ENCODE measurements around the gene HTR2B.
"Not testable (repeated sequence)": the region's sequence is repeated elsewhere in the genome, so short reads cannot be mapped to it uniquely, and the experiment has no call there.

The HTR2B gene

GRCh38 chr2:231124838-231125568 is at the start of gene HTR2B:
Gene HTR2B (minus strand): TSS chr2:231125042. CDS start chr2:231123764, 1,278 bp downstream.
- no peak for DNase-seq

GRCh38 chr2:231174211-231174651 is 49.4 kb upstream of the HTR2B start:
- no peak for DNase-seq

GRCh38 chr2:231172025-231172424 is 47.2 kb upstream of the HTR2B start:
- DNase-seq: no peak

GRCh38 chr2:231170055-231170454 is 45.2 kb upstream of the HTR2B start:
- no peak for DNase-seq

GRCh38 chr2:231169488-231169887 is 44.6 kb upstream of the HTR2B start:
- DNase-seq: no peak

GRCh38 chr2:231168460-231169139 is 43.8 kb upstream of the HTR2B start:
- no peak for DNase-seq

GRCh38 chr2:231167745-231168459 is 43.1 kb upstream of the HTR2B start:
- DNase-seq: no peak

GRCh38 chr2:231163414-231164095 is 38.7 kb upstream of the HTR2B start:
- no peak for DNase-seq

- DNase-seq: no peak
Measured at GRCh38 chr2:231163011-231163410, 38.2 kb upstream of the HTR2B start.

- no peak for DNase-seq
Measured at GRCh38 chr2:231161877-231162329, 37.1 kb upstream of the HTR2B start.

GRCh38 chr2:231161252-231161839 is 36.5 kb upstream of the HTR2B start:
- DNase-seq: no peak

- no peak for DNase-seq
Measured at GRCh38 chr2:231160701-231161100, 35.9 kb upstream of the HTR2B start.

- no peak for DNase-seq
Measured at GRCh38 chr2:231159306-231159705, 34.5 kb upstream of the HTR2B start.

GRCh38 chr2:231152800-231153557 is 28.1 kb upstream of the HTR2B start:
- no peak for DNase-seq

GRCh38 chr2:231146665-231147064 is 21.8 kb upstream of the HTR2B start:
- no peak for DNase-seq

- DNase-seq: no peak
Measured at GRCh38 chr2:231144896-231145295, 20.1 kb upstream of the HTR2B start.

- DNase-seq: not testable (repeated sequence)
Measured at GRCh38 chr2:231140808-231141207, 16.0 kb upstream of the HTR2B start.

- DNase-seq: no peak
Measured at GRCh38 chr2:231139796-231140195, 15.0 kb upstream of the HTR2B start.

GRCh38 chr2:231138699-231139098 is 13.9 kb upstream of the HTR2B start:
- DNase-seq: no peak

- no peak for DNase-seq
Measured at GRCh38 chr2:231134910-231135655, 10.2 kb upstream of the HTR2B start.

All from SIG-M5 (cell line).